Measurements from ENCODE around the gene SP140.

DNA sequence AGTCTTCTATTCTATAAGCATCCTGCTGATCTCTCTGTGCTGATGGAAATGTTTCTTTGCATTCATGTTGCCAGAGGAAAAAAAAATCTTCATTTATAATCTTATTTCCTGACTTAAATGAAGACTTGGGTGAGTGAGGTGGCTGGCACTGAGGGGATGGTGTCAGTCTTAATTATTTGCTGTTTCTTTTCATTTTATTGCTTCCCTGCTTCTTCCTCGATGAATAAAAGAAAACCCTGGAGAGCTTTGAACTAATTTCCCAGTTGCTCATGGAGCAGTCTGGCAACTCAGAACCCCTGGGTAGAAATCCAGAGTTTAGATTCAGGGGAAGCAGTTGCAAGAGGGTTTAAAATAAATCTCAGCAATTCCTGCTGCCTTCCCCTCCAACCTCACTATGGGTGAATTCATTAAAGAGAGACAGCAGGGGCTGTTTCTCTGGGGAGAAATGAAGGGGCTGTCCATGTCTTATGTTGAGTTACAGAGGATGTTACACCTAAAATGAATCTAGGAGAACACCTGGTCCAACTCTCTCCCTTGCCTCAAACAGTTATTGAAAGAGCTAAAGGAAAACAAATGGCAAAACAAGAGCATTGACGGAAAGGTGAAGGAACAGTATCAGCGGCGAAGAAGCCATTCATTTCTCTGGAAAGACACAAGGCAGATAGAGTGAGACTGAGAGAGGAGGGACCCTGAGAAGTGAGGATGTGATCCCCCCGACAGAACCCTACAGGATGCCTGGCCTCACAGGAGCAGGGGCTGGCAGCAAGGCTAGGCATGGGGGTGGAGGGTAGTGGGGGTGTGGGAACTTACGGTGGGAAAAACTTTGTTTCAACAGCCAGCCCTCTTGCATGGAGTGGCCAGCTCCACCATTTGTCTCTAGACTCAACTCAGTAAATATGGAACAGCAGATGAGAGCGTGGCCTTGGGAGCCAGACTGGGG is 46.7 kb upstream of the SP140 start:
- TF ChIP-seq, protein P1, sequence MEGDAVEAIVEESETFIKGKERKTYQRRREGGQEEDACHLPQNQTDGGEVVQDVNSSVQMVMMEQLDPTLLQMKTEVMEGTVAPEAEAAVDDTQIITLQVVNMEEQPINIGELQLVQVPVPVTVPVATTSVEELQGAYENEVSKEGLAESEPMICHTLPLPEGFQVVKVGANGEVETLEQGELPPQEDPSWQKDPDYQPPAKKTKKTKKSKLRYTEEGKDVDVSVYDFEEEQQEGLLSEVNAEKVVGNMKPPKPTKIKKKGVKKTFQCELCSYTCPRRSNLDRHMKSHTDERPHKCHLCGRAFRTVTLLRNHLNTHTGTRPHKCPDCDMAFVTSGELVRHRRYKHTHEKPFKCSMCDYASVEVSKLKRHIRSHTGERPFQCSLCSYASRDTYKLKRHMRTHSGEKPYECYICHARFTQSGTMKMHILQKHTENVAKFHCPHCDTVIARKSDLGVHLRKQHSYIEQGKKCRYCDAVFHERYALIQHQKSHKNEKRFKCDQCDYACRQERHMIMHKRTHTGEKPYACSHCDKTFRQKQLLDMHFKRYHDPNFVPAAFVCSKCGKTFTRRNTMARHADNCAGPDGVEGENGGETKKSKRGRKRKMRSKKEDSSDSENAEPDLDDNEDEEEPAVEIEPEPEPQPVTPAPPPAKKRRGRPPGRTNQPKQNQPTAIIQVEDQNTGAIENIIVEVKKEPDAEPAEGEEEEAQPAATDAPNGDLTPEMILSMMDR (IDR thresholded peaks at IDR 0.05) = no peak
- no peak for TF ChIP-seq EZH2phosphoT487 (IDR thresholded peaks at IDR 0.05)

Data from neural progenitor cell (in vitro differentiated cells).